GM21423 (cell line): ENCODE measurements around the gene NDFIP1.
"Not testable (repeated sequence)": the region's sequence is repeated elsewhere in the genome, so short reads cannot be mapped to it uniquely, and the experiment has no call there.

Experiments
- ATAC-seq: cut with Tn5 transposase; IDR thresholded peaks from one replicate; pipeline ENCODE4 v1.9.1; 2021; ENCODE audit warnings: mild to moderate bottlenecking, moderate library complexity; ENCODE audit not compliant: unreplicated experiment

The NDFIP1 gene

DNA sequence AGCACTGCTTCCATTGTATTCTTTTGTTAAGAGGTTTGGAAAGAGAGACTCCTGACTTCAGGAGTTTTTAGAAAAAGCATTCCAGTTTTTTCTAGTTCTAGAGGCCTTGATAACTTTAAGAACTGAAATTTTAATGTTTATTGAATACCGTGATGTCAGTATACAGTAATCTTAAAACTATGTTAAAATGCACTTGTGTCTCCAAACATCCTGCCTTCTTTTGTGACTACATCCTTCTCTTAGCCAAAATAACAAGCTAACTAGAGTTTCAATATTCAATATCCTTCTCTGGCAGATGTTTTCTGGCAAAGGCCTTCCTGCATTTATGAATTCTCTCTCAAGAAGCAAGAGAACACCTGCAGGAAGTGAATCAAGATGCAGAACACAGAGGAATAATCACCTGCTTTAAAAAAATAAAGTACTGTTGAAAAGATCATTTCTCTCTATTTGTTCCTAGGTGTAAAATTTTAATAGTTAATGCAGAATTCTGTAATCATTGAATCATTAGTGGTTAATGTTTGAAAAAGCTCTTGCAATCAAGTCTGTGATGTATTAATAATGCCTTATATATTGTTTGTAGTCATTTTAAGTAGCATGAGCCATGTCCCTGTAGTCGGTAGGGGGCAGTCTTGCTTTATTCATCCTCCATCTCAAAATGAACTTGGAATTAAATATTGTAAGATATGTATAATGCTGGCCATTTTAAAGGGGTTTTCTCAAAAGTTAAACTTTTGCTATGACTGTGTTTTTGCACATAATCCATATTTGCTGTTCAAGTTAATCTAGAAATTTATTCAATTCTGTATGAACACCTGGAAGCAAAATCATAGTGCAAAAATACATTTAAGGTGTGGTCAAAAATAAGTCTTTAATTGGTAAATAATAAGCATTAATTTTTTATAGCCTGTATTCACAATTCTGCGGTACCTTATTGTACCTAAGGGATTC is 43.1 kb downstream of the NDFIP1 start:
- no peak for ATAC-seq

DNA sequence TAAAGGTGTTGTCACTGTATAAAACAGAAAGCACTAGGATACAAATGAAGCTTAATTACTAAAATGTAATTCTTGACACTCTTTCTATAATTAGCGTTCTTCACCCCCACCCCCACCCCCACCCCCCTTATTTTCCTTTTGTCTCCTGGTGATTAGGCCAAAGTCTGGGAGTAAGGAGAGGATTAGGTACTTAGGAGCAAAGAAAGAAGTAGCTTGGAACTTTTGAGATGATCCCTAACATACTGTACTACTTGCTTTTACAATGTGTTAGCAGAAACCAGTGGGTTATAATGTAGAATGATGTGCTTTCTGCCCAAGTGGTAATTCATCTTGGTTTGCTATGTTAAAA is 43.8 kb downstream of the NDFIP1 start:
- no peak for ATAC-seq

DNA sequence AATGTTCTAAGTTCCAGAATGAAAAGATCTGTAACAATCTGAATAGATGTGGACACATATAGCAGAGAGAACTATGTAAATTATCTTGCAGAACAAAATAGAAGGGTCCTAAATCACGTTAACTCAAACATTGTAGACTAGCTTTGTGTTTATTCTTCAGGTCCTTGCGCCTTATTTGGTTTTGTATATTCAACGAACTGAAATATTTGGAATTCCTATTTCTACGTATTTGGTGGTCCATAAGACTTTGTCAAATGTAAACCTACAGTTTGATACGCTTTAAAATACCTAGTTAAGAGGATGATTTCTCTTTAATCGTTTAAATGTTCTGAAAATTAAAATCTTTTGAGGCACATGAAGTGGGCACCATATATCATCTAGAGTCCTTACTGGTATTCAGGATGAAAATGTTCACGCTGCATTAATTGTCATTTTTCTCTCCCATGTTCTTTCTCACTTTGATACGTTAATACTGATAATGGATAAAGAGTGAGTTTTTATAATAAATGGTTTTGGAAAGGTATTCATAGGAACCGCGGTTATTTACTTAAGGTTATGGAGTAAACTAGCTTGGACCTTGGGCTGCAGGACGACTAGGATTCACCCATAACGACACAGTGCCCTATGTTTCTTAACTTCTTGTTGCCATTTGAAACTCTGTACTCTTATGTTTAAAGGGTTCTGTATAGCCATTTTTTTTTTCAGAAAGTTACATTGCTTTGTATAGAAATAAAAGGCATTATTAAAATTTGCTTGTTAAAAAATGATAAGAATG is 45.3 kb downstream of the NDFIP1 start:
- ATAC-seq: no peak

DNA sequence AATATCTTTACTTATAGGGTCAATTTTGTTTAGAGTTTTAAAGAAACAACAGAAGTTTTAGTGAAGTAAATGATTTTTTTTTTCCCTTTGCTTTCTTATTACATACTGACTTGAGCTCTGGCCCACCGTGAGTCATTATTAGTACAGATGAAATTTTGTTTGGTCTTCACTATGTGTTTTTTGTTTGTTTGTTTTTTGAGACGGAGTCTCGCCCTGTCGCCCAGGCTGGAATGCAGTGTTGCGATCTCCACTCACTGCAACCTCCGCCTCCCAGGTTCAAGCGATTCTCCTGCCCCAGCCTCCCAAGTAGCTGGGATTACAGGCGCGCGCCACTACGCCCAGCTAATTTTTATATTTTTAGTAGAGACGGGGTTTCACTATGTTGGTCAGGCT is 45.9 kb downstream of the NDFIP1 start:
- not testable (repeated sequence) for ATAC-seq

DNA sequence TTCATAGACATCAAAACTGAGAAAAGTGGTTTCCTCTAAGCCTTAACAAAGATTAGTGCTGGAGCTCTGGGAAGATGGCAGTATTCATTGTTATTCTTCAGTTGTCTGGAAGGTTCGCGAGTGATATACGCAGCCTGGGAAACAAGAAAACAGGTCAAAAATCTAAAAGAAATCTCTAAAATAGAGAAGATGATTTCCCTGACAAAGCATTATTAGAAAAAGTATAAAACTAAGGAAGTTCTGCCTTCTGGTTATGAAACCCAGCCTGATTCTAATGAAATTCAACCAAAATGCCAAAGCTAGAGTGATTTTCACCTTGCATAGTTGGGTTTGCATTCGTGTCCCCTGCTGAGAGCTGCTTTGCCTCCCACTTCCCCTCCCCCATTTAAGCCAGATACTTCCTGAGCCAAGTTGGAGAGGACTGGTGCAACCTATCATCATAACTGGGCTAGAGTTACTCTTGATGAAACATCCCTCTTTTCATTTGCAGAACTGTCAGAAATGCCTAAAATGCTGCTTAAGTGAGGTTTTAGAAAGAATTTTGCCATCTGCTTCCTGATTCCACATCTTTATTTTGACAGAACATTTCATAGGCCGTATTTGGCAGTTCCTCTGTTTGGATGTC is 48.4 kb downstream of the NDFIP1 start:
- ATAC-seq: no peak

DNA sequence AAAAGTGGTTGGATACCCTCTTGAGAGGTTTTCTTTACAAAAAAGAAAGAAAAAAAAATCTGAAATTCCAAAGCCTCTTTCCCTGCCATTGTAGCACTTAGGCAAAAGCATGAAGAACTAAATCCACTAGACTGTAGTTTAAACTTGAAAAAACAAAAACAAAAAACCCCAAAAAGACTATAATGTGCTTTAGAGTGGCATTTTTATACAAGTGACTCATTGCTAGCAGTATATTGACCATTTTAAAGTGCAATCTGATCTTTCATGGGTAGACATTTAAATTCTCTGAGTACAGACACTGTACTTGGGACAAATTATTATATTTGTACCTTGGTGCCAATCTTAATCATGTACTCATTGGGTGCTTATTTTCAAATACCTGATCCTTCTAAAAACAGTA is 50.8 kb downstream of the NDFIP1 start:
- ATAC-seq: no peak

DNA sequence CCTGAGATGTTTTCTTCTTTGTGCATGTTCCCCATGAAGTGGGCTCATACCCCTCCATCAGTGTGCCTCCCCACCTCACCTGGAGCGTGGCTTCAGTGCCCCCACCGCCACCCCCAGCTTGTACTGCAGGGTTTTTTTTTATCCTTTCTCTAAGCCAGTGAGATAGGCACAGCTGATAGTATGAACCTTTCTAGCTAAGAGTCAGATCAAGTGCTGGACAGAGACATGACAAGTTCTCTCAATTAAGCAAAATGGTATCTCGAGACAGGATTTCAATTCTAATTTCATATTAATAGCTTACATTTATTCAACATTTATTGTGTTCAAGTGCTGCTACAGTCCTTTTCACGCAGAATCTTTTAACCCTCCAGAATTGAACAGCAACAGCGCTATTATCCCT is 55.7 kb downstream of the NDFIP1 start:
- ATAC-seq: no peak

DNA sequence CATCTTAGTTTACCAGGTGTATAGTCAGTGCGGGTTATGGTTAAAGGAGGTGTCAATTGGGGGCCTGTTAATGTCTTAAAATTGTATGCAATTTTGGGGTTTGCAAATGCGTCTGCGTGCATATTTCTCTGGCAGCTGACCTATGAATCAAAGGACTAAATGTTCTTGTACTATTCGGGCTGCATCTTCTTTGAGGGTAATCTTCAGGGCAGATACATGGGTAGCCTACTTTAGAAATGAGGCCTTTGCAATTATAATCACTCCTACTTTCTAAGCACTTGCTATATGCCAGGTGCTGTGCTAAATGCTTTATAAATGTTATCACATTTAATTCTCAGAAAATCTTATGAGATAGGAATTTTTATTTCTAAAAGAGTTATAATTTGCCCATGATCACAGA is 58.2 kb downstream of the NDFIP1 start:
- ATAC-seq: no peak

DNA sequence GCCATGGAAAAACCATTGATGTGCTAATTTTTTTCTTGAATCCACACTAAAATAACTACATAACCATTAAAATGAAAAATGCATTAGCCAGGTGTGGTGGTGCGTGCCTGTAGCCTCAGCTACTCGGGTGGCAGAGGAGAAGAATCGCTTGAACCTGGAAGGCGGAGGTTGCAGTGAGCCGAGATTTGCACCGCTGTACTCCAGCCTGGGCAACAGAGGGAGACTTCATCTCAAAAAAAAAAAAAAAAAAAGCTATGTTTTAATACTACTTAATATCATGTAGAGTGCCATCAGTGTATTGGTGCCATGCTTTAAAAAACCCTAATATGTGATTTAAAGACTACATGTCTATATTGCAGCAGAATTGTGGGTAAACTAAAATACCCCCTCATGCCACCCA is 58.9 kb downstream of the NDFIP1 start:
- no peak for ATAC-seq

DNA sequence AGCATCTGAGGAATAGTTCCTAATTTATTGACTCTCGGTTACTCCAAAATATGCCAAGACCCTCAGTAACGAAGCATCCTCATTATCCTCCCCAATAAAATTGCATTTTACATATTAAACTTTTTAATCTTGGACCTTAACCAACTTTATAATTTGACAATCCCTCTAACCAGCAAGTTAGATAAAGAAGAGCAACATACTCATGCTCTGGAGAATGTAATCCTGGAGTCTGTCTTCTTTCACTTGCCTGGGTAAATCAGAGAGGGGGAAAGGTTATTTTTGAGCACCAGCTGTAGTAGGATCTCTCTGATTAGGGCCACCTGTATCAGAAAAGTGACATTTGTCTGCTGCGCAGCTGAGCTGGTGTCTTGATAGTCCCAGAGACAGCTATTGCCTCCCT is 59.8 kb downstream of the NDFIP1 start:
- ATAC-seq: no peak

DNA sequence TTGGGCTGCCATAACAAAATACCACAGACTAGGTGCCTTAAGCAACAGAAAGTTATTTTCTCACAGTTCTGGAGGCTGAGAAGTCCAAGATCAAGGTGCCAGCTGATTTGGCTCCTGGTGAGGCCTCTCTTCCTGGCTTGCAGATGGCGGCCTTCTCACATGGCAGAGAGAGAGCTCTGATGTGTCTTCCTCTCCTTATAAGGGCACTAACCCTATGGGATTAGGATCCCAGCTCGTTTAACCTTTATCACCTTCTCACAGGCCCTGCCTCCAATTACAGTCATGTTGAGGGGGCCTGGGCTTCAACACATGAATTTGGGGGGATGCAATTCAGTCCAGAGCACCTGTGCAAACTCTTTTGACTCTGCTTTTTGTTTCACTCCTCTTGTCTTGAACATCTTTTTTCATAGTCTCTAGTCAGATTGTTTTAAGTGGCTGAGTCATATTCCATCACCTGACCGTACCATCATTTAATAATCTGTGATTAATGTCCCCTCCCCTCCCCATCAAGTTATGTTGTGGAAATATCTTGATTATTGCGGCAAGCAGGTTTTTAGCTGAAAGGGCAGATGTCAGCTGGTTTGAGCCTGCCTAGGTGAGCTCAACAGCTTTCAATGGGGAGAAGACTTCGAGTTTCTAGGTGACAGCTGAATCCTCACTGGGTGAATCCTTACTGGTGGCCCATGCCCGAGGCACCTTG is 61.8 kb downstream of the NDFIP1 start:
- ATAC-seq: no peak

DNA sequence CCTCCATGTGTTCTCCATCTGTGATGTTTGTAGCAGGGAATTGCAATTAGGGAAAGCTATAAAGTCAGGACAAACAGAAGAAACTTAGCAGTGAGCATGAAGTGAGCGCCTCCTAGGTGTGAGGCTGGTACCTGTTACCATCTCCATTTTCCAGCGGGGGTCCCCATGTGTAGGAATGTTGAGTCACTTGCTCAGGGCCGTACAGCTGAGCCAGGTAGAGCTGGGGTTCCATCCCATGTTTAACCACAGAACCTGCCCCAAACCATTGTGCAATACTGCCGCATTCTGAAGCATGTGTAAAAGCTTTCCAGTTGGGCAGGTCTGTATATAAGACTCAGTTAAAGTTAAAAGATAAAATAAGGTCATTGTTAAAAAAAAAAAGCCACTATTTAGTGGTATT is 62.7 kb downstream of the NDFIP1 start:
- ATAC-seq: no peak

DNA sequence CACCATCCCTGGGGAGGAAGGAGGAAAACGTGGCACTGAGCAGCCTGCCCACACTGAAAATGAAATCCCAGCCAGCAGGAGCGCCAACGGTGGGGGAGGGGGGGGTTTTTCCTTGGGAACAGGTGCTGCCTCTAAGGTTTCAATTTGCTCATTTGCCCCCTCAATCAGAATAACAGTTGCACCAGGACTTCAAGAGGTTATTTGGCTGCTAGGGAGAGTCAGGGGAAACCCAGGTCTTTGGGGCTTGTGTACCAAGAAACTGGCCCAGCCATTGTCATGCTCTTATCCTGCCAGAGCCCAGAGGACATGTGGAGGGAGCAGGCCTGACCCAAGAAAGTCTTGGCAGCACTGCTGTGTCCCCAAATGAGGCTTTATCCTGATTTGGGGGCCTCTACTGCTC is 66.5 kb downstream of the NDFIP1 start:
- no peak for ATAC-seq

DNA sequence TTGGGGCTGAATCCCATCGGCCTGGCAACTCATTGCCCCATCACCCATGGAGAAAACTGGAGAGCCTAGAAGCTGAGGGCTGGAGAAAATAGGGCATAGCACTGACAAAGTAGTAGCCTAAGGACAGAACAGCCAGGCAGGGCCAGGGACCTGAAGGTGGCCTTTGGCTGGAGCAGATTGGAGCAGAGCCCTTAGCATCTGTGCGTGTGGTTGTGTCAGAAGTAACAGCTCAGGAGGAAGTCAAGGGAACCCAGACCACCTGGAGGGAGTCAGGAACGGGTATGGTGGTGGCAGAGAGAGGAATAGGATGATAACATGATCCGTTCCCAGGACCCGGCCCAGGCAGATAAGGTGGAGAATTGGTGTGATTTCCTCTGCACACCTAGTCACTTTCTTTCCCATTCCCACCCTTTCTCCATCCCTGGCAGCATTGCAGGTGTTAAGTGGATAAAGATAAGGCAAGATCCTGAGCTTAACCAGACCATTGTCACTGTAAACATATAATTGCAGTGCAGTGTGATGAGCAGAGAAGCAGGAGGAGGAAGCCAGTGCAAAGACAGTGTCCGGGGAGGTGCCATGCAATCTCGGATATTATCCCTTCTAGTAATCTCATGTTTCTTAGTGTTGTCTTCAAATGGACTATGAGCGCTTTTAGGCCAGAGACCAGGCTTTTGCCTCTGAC is 67.0 kb downstream of the NDFIP1 start:
- ATAC-seq: no peak

DNA sequence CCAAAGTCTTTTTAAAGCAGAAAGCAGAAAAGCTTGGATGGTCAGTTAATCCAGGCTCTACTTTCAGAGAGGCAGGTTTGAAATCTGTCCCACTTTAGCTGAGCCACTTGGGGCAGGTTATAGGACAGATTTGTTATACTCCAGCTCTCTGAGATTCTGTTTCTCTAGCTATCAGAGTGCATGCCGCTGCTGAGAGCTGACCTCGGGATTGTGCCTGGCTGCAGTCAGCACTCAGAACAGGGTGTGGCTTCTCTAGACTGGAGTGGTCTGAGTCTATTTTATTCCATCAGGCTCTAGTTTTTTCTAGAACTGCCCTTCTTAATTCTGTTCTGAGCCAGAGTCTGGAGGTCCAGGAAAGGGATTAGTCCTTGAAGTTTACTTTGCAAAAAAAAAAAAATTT is 67.7 kb downstream of the NDFIP1 start:
- no peak for ATAC-seq

DNA sequence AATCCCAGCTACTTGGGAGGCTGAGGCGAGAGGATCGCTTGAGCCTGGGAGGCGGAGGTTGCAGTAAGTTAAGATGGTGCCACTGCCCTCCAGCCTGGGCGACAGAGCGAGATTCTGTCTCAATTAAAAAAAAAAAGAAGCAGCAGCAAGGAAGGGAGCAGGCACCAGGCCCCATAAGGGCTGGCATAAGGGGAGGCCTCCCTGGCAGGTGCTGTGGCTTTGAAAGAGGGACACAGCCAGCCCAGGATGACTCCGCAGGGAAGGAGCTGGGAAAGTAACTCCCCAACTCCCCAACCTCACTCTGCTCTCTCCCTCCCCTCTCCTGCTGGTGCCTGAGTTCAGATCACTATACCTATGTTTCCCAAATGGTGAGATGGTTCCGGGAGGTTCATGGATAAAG is 70.1 kb downstream of the NDFIP1 start:
- ATAC-seq: no peak

DNA sequence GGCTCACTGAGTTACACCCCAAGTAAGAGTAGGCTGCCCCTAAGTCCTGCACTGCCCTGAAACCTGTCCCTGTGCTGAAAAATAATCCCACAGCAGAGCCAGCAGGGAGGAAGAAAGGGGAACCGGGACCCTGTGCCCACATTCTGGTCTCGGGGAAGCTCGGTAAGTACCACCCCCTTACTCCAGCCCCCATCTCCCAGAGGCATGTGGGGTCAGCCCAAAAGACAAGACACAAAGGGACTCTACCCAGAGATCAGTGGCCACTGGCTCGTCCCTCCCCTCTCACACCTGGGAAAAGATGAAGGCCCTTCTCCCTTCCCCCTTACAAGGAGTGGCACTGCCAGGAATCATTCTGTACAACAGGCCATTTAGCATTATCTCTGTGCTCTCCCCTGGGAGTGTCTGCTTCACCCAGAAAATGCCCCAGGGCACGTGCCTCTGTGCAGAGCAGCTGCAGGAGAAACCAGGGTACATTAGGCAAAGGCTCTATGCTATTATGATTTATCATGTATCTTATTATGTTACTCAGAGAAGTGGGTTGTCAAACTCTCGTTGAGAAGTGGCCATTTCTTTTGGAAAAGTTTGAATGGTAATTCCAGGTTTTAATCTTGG is 71.3 kb downstream of the NDFIP1 start:
- ATAC-seq: no peak

DNA sequence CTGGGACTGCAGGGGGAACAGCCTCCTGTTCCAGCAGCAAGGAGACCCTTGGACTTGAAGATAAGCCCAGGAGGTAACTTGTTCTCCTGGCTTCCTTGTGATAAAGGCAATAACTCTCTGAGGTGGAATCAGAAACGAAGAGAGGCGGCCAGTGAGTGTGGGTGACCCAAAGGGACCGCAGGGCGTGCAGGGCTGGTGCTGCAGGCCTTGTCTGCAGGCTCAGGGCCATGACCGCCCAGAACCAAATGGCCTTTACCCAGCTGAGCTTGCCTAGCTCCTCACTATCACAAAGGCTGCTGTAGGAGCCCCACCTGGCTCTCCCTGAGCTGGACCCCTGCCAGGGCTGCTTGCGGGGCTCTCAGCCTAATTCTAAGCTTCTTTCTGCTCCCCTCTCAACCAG is 72.5 kb downstream of the NDFIP1 start:
- ATAC-seq: no peak

DNA sequence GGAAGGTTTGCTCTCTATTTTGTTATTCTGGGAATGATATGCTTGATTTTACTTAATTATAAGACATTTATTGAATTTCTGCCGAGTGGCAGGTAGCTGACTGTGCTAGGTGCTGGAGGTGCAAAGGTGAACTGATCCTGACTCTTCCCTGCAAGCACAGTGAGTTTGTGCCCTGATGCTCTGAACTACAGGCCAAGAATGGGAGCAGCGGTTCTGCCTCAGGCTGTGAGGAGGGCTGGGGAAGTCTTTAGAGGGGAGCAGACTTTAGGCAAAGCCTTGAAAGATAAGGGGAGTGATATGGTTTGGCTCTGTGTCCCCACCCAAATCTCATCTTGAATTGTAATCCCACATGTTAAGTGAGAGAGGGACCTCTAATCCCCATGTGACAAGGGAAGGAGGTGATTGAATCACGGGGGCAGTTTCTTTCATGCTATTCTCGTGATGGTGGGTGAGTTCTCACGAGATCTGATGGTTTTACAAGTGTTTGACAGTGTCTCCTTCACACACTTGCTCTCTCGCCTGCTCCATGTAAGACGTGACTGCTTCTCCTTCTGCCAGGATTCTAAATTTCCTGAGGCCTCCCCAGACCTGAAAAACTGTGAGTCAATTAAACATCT is 73.1 kb downstream of the NDFIP1 start:
- ATAC-seq: no peak

DNA sequence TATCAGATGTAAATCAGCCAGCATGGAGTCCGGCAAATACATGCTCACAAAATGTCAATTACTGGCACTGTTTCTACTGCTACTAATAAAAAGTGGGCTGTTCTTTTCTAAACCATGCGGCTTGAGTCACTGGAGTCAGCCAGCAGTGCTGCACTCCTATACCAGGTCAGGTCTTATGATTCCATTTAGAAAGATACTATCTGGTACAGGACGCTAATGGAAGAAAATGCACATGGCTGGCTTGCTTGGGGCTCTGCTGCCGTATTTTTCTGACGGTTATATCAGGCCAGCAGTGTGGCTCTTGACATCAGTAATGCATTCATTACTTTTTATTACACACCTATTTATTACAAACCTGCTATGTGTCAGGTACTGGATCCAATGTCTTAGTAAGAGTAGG is 74.3 kb downstream of the NDFIP1 start:
- ATAC-seq: no peak
